Panc1 (cell line): Measurements from ENCODE around the gene SUN1. TPM values are rescaled to one million over a fixed set of nuclear protein-coding genes. Genes with fewer than 3 reads are reported as not detected.

Experiments
- ATAC-seq: fragments of 200-7000 bp; cut with Tn5 transposase; 2 replicates; pipeline ENCODE4 v1.9.1; 2020; ENCODE audit warnings: mild to moderate bottlenecking, moderate library complexity
- BruUV-seq: library from RNA; stranded (reverse); fragments of 400-500 nt; replicated peaks from 2 replicates; lab custom pipeline; 2021; lab: Mats Ljungman, UMichigan
- CTCF ChIA-PET: fragments of 300-600 bp; sonication (Branson Sonifier 250); formaldehyde crosslinking; loops from one replicate; lab custom pipeline; 2022; ENCODE audit warnings: antibody characterized with exemption; lab: Charles Lee
- POLR2A ChIA-PET: fragments of 300-600 bp; sonication (Branson Sonifier 250); formaldehyde crosslinking; loops from one replicate; lab custom pipeline; 2022; ENCODE audit warnings: antibody characterized with exemption; lab: Charles Lee
- DNase-seq: peaks from one replicate; pipeline ENCODE4 v3.0.0-alpha.2; 2010; ENCODE audit warnings: low read depth, low spot score
- H3K27ac ChIP-seq: 2 replicates; pipeline ENCODE4 v1.5.1; 2011; ENCODE audit warnings: mild to moderate bottlenecking, low read length, inconsistent platforms
- H3K27me3 ChIP-seq: fragments of 200-500 bp; sonication (Bioruptor generic); 2 replicates; pipeline ENCODE4 v1.6.0; 2014; ENCODE audit warnings: low read length, inconsistent platforms; ENCODE audit not compliant: control insufficient read depth, insufficient read depth
- H3K36me3 ChIP-seq: fragments of 200-500 bp; sonication (Bioruptor generic); 2 replicates; pipeline ENCODE4 v1.5.1; 2014; ENCODE audit warnings: inconsistent platforms, mild to moderate bottlenecking, low read length, moderate library complexity; ENCODE audit not compliant: control insufficient read depth, insufficient read depth
- H3K4me1 ChIP-seq: 2 replicates; pipeline ENCODE4 v1.5.1; 2011; ENCODE audit warnings: inconsistent platforms, mild to moderate bottlenecking, low read length, moderate library complexity; ENCODE audit not compliant: control insufficient read depth, insufficient read depth
- H3K4me3 ChIP-seq, 2 experiments: 2 replicates each; pipeline ENCODE4 v1.5.1; 2011 to 2012; ENCODE audit warnings: low read depth in 2 of 2, low read length in 2 of 2, mild to moderate bottlenecking in 2 of 2, inconsistent platforms in 1 of 2, moderate library complexity in 1 of 2
- H3K9me3 ChIP-seq: fragments of 200-500 bp; sonication (Bioruptor generic); 2 replicates; pipeline ENCODE4 v1.5.1; 2014; ENCODE audit warnings: low read depth, mild to moderate bottlenecking, inconsistent platforms, low read length, moderate library complexity; ENCODE audit not compliant: control insufficient read depth, insufficient read depth
- CTCF ChIP-seq: fragments of 450-650 bp; IDR thresholded peaks from 2 replicates; pipeline ENCODE4 v1.5.1; 2017; ENCODE audit warnings: mild to moderate bottlenecking
- POLR2AphosphoS5 ChIP-seq: IDR thresholded peaks from 2 replicates; pipeline ENCODE4 v1.6.1; 2012; ENCODE audit warnings: mild to moderate bottlenecking, low read depth, low read length, moderate library complexity
- REST ChIP-seq, 2 experiments: IDR thresholded peaks; 2 replicates each; pipeline ENCODE4 v1.6.1; 2011 to 2012; ENCODE audit warnings: low read depth in 2 of 2, control low read depth in 1 of 2, low read length in 1 of 2, mild to moderate bottlenecking in 1 of 2, moderate library complexity in 1 of 2; ENCODE audit not compliant: insufficient read depth in 1 of 2
- SIN3A ChIP-seq: IDR thresholded peaks from 2 replicates; pipeline ENCODE4 v1.6.1; 2012; ENCODE audit warnings: low read depth, mild to moderate bottlenecking, low read length, moderate library complexity, borderline replicate concordance; ENCODE audit not compliant: insufficient read depth
- TCF7L2 ChIP-seq: IDR thresholded peaks from 2 replicates; pipeline ENCODE4 v1.6.1; 2011; ENCODE audit warnings: mild to moderate bottlenecking, low read depth, low read length, inconsistent platforms
- in situ Hi-C: cut with HindIII; loops from 2 replicates; pipeline ENCODE4 v1.10.0; 2016; ENCODE audit warnings: low sequenced_read_pairs, low pct_unique_long_range_greater_than_20kb
- intact Hi-C: fragments of 100-400 bp; cut with micrococcal nuclease; formaldehyde crosslinking; loops from one replicate; pipeline ENCODE4 v1.10.0; 2022; ENCODE audit not compliant: unreplicated experiment
- total RNA-seq: library from RNA; stranded (reverse); gene quantifications from one replicate; pipeline ENCODE4 v1.2.1, GENCODE V29; 2021; ENCODE audit not compliant: unreplicated experiment

Gene SUN1
- total RNA-seq, 1 experiment from 2014 or later = 244 TPM

- TF ChIP-seq CTCF = no peak
- no peak for TF ChIP-seq REST (IDR thresholded peaks at IDR 0.05; ENCODE audit: insufficient read depth in 1 of 2, low read depth in 2 of 2, low read length in 1 of 2)
- TF ChIP-seq TCF7L2 = no peak
- TF ChIP-seq POLR2AphosphoS5 = no peak
- no peak for TF ChIP-seq SIN3A
- no TSS peak for BruUV-seq
- Histone ChIP-seq H3K9me3 (no peaks in the 10 kb centered on the region), H3K4me3 (no peak overlapping the region), H3K27ac (no peak overlapping the region), H3K4me1 (peaks cover 29% of the 10 kb centered on the region), H3K36me3 (no peaks in the 10 kb centered on the region), H3K27me3 (no peaks in the 10 kb centered on the region)
- DNase-seq (no peak), ATAC-seq (no peak)
- ChIA-PET CTCF (no interaction called here), POLR2A (no interaction called here)
- intact Hi-C loops = no loop called here
- in situ Hi-C loops = no loop called here
These were observed 2.7 kb downstream of the SUN1 start for GRCh38 chr7:835021-835420.

GRCh38 chr7:835485-836401, 3.5 kb downstream of the SUN1 start:
- Histone ChIP-seq H3K4me1 (peaks cover 22% of the 10 kb centered on the region), H3K27me3 (no peaks in the 10 kb centered on the region), H3K36me3 (no peaks in the 10 kb centered on the region; the same call in 1 of the 2 replicates), H3K27ac (no peak overlapping the region), H3K4me3 (no peak overlapping the region), H3K9me3 (no peaks in the 10 kb centered on the region)
- no peak for DNase-seq
- in situ Hi-C loops = no loop called here
- CTCF ChIA-PET = interaction anchor here (0.5 to 1.1 kb wide), 5 partner anchors 8 to 120 kb away, joined by 3 to 6 read pairs (median 3); no protein-coding TSS in a partner anchor
- intact Hi-C loops = no loop called here
- ATAC-seq = no peak
- no TSS peak for BruUV-seq
- no peak for TF ChIP-seq TCF7L2
- TF ChIP-seq REST (IDR thresholded peaks at IDR 0.05; ENCODE audit: insufficient read depth in 1 of 2, low read depth in 2 of 2, low read length in 1 of 2) = no peak
- no peak for TF ChIP-seq POLR2AphosphoS5
- no peak for TF ChIP-seq SIN3A
- no peak for TF ChIP-seq CTCF
- POLR2A ChIA-PET = interaction anchor here (0.5 kb wide), 1 partner anchor 104 kb away, joined by 6 read pairs; no protein-coding TSS in a partner anchor
